IMR-90 (cell line): ENCODE results near the gene PLPP3. TPM values are rescaled to one million over a fixed set of nuclear protein-coding genes. Genes with fewer than 3 reads are reported as not detected.

ENCODE experiments used
- ATAC-seq: fragments of 200-7000 bp; cut with Tn5 transposase; 2 replicates; pipeline ENCODE4 v1.9.1; 2020; ENCODE audit warnings: low read depth, mild to moderate bottlenecking, moderate library complexity
- BruUV-seq: library from RNA; stranded (reverse); fragments of 400-500 nt; replicated peaks from 2 replicates; lab custom pipeline; 2021; lab: Mats Ljungman, UMichigan
- CTCF ChIA-PET: fragments of 300-600 bp; formaldehyde crosslinking; extraction: SDS; loops from one replicate; lab custom pipeline; 2021; ENCODE audit warnings: antibody characterized with exemption; lab: Yijun Ruan, JAX
- POLR2A ChIA-PET: fragments of 300-600 bp; sonication (Branson Sonifier 250); formaldehyde crosslinking; loops from one replicate; lab custom pipeline; 2022; ENCODE audit warnings: antibody characterized with exemption; ENCODE audit not compliant: unreplicated experiment; lab: Charles Lee
- DNase-seq: peaks from one replicate; pipeline ENCODE4 v3.0.0; 2013
- H2AFZ ChIP-seq: replicated peaks from 2 replicates; pipeline ENCODE3; 2013; ENCODE audit warnings: low read length, mild to moderate bottlenecking; ENCODE audit not compliant: poor library complexity
- H2AK5ac ChIP-seq: 2 replicates; pipeline ENCODE4 v1.6.1; 2013; ENCODE audit warnings: low read depth, low read length, inconsistent platforms
- H2AK9ac ChIP-seq: replicated peaks from 2 replicates; pipeline ENCODE3; 2013; ENCODE audit warnings: mild to moderate bottlenecking, low read depth, low read length, moderate library complexity; ENCODE audit not compliant: poor library complexity
- H2BK120ac ChIP-seq: 2 replicates; pipeline ENCODE4 v1.6.1; 2013; ENCODE audit warnings: low read depth, low read length, inconsistent platforms
- H2BK15ac ChIP-seq: 3 replicates; pipeline ENCODE4 v1.6.1; 2013; ENCODE audit warnings: low read depth, low read length, inconsistent platforms
- H2BK20ac ChIP-seq: 2 replicates; pipeline ENCODE4 v1.6.1; 2013; ENCODE audit warnings: low read depth, mild to moderate bottlenecking, inconsistent platforms, low read length, moderate library complexity
- H2BK5ac ChIP-seq: 2 replicates; pipeline ENCODE4 v1.6.1; 2013; ENCODE audit warnings: mild to moderate bottlenecking, low read depth, low read length, inconsistent platforms; ENCODE audit not compliant: poor library complexity, severe bottlenecking
- H3K14ac ChIP-seq: replicated peaks from 2 replicates; pipeline ENCODE4 v1.6.1; 2013; ENCODE audit warnings: low read depth, low read length, inconsistent platforms
- H3K18ac ChIP-seq: 2 replicates; pipeline ENCODE4 v1.6.1; 2013; ENCODE audit warnings: low read depth, low read length, control low read depth
- H3K23ac ChIP-seq: 2 replicates; pipeline ENCODE4 v1.6.1; 2013; ENCODE audit warnings: low read depth, low read length, inconsistent platforms
- H3K27ac ChIP-seq: 2 replicates; pipeline ENCODE4 v1.5.1; 2013; ENCODE audit warnings: mild to moderate bottlenecking, control low read depth, low read length; ENCODE audit not compliant: insufficient read depth
- H3K27me3 ChIP-seq: 2 replicates; pipeline ENCODE4 v1.6.1; 2013; ENCODE audit warnings: low read length; ENCODE audit not compliant: control insufficient read depth, insufficient read depth
- H3K36me3 ChIP-seq: 2 replicates; pipeline ENCODE4 v1.6.1; 2013; ENCODE audit warnings: low read length, mixed read lengths; ENCODE audit not compliant: control insufficient read depth, insufficient read depth
- H3K4ac ChIP-seq: 2 replicates; pipeline ENCODE4 v1.6.1; 2013; ENCODE audit warnings: low read depth, low read length, inconsistent platforms
- H3K4me1 ChIP-seq: 2 replicates; pipeline ENCODE4 v1.6.1; 2013; ENCODE audit warnings: low read length, mixed read lengths; ENCODE audit not compliant: control insufficient read depth, insufficient read depth
- H3K4me2 ChIP-seq: 2 replicates; pipeline ENCODE4 v1.6.1; 2013; ENCODE audit warnings: low read depth, mild to moderate bottlenecking, control low read depth, low read length, moderate library complexity
- H3K4me3 ChIP-seq: 2 replicates; pipeline ENCODE4 v1.5.1; 2013; ENCODE audit warnings: low read depth, mild to moderate bottlenecking, control low read depth, low read length, moderate library complexity; ENCODE audit not compliant: insufficient read depth
- H3K56ac ChIP-seq: 2 replicates; pipeline ENCODE4 v1.6.1; 2013; ENCODE audit warnings: low read length, inconsistent platforms; ENCODE audit not compliant: insufficient read depth; ENCODE audit errors: extremely low read depth
- H3K79me1 ChIP-seq, 2 experiments: 2 replicates each; pipeline ENCODE4 v1.6.1; 2013; ENCODE audit warnings: low read length in 2 of 2, inconsistent platforms in 1 of 2, low read depth in 1 of 2
- H3K9ac ChIP-seq: 2 replicates; pipeline ENCODE4 v1.6.1; 2013; ENCODE audit warnings: low read depth, low read length, control low read depth
- H3K9me1 ChIP-seq: 2 replicates; pipeline ENCODE4 v1.6.1; 2013; ENCODE audit warnings: low read length, inconsistent platforms; ENCODE audit not compliant: insufficient read depth
- H3K9me3 ChIP-seq: 2 replicates; pipeline ENCODE4 v1.6.1; 2013; ENCODE audit warnings: low read length; ENCODE audit not compliant: control insufficient read depth, insufficient read depth
- H4K20me1 ChIP-seq: 2 replicates; pipeline ENCODE4 v1.6.1; 2013; ENCODE audit warnings: low read length, inconsistent platforms; ENCODE audit not compliant: insufficient read depth
- H4K5ac ChIP-seq: 2 replicates; pipeline ENCODE4 v1.6.1; 2013; ENCODE audit warnings: mild to moderate bottlenecking, low read depth, low read length, control low read depth
- H4K8ac ChIP-seq, 2 experiments: 2 replicates each; pipeline ENCODE4 v1.6.1; 2013; ENCODE audit warnings: low read depth in 2 of 2, low read length in 2 of 2, control low read depth in 1 of 2, inconsistent platforms in 1 of 2
- H4K91ac ChIP-seq: 2 replicates; pipeline ENCODE4 v1.6.1; 2013; ENCODE audit warnings: low read depth, low read length, inconsistent platforms; ENCODE audit not compliant: insufficient read depth
- BHLHE40 ChIP-seq: fragments of 150-350 bp; IDR thresholded peaks from 2 replicates; pipeline ENCODE4 v1.6.1; 2016; ENCODE audit warnings: mild to moderate bottlenecking, low read depth, low read length
- MAFK ChIP-seq: IDR thresholded peaks from 2 replicates; pipeline ENCODE4 v1.6.1; 2012; ENCODE audit warnings: low read depth, low read length, improper control_type of control experiment
- RAD21 ChIP-seq: IDR thresholded peaks from 2 replicates; pipeline ENCODE4 v1.6.1; 2012; ENCODE audit warnings: low read length, improper control_type of control experiment
- WGBS, 2 experiments: methylation state at CpG; one replicate each; pipeline versions ENCODE4 v1.1.5 to v1.1.7; 2013; ENCODE audit warnings: missing lambda C conversion rate in 2 of 2; ENCODE audit not compliant: insufficient read length in 1 of 2; ENCODE audit errors: extremely low coverage in 2 of 2; 5-methylcytosine and 5-hydroxymethylcytosine counted together
- dilution Hi-C: fragments of 300-500 bp; cut with HindIII; formaldehyde crosslinking; loops from one replicate; pipeline ENCODE4 v1.14.3; 2018; ENCODE audit warnings: low sequenced_read_pairs; ENCODE audit not compliant: unreplicated experiment
- in situ Hi-C: fragments of 300-500 bp; cut with MboI; formaldehyde crosslinking; loops from 3 replicates; pipeline ENCODE4 v1.14.3; 2019; ENCODE audit warnings: low sequenced_read_pairs, inconsistent platforms, mixed read lengths
- intact Hi-C: fragments of 100-400 bp; cut with micrococcal nuclease; formaldehyde crosslinking; loops from 2 replicates; pipeline ENCODE4 v1.10.0; 2022
- polyA plus RNA-seq, 3 experiments: library from polyadenylated mRNA; depleted of rRNA; stranded (reverse); fragments of >200 nt; gene quantifications; 2 replicates each; pipeline ENCODE4 v1.2.3, GENCODE V29; 2012; ENCODE audit warnings: low replicate concordance in 1 of 3
- total RNA-seq: library from RNA; depleted of rRNA; stranded (reverse); fragments of >200 nt; gene quantifications from 2 replicates; pipeline ENCODE4 v1.2.3, GENCODE V29; 2012

PLPP3 gene
- total and polyA plus RNA-seq, 2 of the 4 experiments (the other 2 are of a cell fraction) = 49.9 to 56.6 TPM

DNA sequence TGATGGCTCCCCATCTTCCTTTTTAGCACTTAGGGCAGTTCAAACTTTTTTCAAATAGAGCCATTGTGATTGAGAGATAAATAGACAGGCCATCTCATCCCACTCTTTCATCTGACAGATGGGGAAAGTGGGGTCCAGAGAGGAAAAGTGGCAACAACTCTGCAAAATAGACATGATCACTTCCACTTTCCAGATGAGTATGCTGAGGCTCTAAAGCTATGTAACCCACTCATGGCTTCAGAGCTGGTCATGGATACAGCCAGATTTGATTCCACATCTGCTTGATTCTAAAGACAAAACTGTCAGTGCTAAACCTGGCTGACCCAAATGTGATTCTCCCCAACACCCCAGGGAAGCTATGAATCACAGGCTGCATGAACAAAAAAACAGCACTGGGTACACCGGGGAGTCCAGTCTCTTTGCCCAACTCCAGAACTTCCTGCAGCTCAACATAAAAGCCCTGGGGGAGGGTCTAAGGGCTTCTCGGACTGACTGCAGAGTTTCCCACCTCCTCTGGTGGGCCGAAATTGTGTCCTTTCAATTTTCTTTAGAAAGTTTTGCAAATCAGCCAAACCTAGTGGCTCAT, 59.3 kb downstream of the PLPP3 start:
- TF ChIP-seq MAFK (no peak), RAD21 (no peak), BHLHE40 (no peak)
- Histone ChIP-seq H4K8ac (no peak overlapping the region), H3K36me3 (peaks cover 83% of the 10 kb centered on the region), H3K56ac (no peak overlapping the region), H3K27ac (no peak overlapping the region), H2AK9ac (no peak overlapping the region), H3K79me1 (peaks cover 21 to 73% of the 10 kb centered on the region in 2 experiments; a peak in 3 of 4 replicates), H3K4me3 (no peak overlapping the region), H3K9ac (no peak overlapping the region), H4K5ac (no peak overlapping the region), H2BK120ac (no peak overlapping the region), H3K27me3 (no peaks in the 10 kb centered on the region), H2AFZ (no peak overlapping the region), H3K4me2 (no peak overlapping the region), H3K9me1 (peaks cover 28% of the 10 kb centered on the region; the same call in 1 of the 2 replicates), H3K23ac (no peak overlapping the region), H2BK20ac (no peak overlapping the region), H4K91ac (no peak overlapping the region), H2BK5ac (no peak overlapping the region), H3K14ac (no peak overlapping the region), H3K4ac (no peak overlapping the region), H3K9me3 (no peaks in the 10 kb centered on the region), H3K4me1 (peaks cover 2% of the 10 kb centered on the region; the same call in 1 of the 2 replicates), H2AK5ac (no peak overlapping the region), H4K20me1 (peaks cover 26% of the 10 kb centered on the region; the same call in 1 of the 2 replicates), H3K18ac (no peak overlapping the region), H2BK15ac (no peak overlapping the region)
- ChIA-PET POLR2A (no interaction called here), CTCF (no interaction called here)
- DNase-seq (no peak), ATAC-seq (no peak)
- WGBS, 2 experiments = no CpG with 5 or more reads among the region's 3 CpGs
- BruUV-seq = no TSS peak
- in situ Hi-C loops = no loop called here
- dilution Hi-C loops = no loop called here
- intact Hi-C loops = no loop called here
